ENCODE measurements around the gene AMMECR1L. TPM values are rescaled to one million over a fixed set of nuclear protein-coding genes. Genes with fewer than 3 reads are reported as not detected.
"Not testable (repeated sequence)": the region's sequence is repeated elsewhere in the genome, so short reads cannot be mapped to it uniquely, and the experiment has no call there.

The AMMECR1L gene
- total RNA-seq, 5 donors from 2014 or later (not counting 1 experiment from before 2014, with no cell fraction given), result 10.2 to 18.1 (median 15.0) TPM

DNA sequence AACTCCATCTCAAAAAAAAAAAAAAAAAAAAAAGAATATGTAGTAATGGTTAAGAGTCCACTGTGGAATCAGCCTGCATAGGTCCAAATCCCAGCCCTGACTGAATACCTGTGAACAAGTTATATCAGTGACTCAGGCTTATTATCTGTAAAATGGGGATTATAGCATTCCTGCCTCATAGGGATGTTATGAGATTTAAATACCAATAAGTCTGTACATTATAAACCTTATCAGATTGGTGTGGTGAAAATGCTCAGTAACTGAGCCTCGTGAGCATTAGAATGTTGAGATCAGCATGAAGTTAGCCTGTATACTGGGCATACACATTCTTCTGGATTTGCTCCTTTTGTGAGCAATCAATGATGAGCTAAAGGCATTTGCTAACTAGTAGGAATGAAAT, 3.0 kb upstream of the AMMECR1L start:
- POLR2A ChIA-PET, result interaction anchor here in 1 of 2 donors (0.6 kb wide), 1 partner anchor 186 kb away, joined by 3 read pairs; no protein-coding TSS in a partner anchor
- 100% methylated on average over 1 of the region's 1 CpG for WGBS (ENCODE audit: insufficient coverage)
- no peak overlapping the region for H3K27ac ChIP-seq (ENCODE audit: low read length)
- H3K4me3 Mint-ChIP-seq, result no peak overlapping the region
- peaks cover 2% of the 10 kb centered on the region for H3K36me3 Mint-ChIP-seq
- no peaks in the 10 kb centered on the region for H3K27me3 ChIP-seq (replicated peaks in 1 of 2; ENCODE audit: control insufficient read depth in 2 of 2, extremely low read depth in 1 of 2, insufficient read depth in 2 of 2, low read length in 1 of 2)
- H3K36me3 ChIP-seq (ENCODE audit: control insufficient read depth in 2 of 2, extremely low read depth in 1 of 2, insufficient read depth in 1 of 2, low read length in 1 of 2), result no peaks in the 10 kb centered on the region
- peaks cover 33 to 36% (median 34%) of the 10 kb centered on the region in 3 donors for H3K4me1 Mint-ChIP-seq
- no peaks in the 10 kb centered on the region for H3K27me3 Mint-ChIP-seq
- H3K9me3 ChIP-seq, result no peaks in the 10 kb centered on the region
- no peak overlapping the region for H3K4me3 ChIP-seq (ENCODE audit: control insufficient read depth in 1 of 2, extremely low read depth in 1 of 2, low read length in 1 of 2)
- peak overlapping the region in 1 of 2 donors; percentile 39 for H3K27ac Mint-ChIP-seq
- H3K4me1 ChIP-seq (ENCODE audit: control insufficient read depth in 1 of 2, extremely low read depth in 1 of 2, insufficient read depth in 2 of 2, low read length in 2 of 2), result peaks cover 18 to 20% of the 10 kb centered on the region in 2 experiments
- DNase-seq (no peak), ATAC-seq (replicated peaks in 1 of 4) (no peak)
- CTCF ChIA-PET, result interaction anchor here (0.7 kb wide), 2 partner anchors 10 to 361 kb away, joined by 3 to 8 read pairs; no protein-coding TSS in a partner anchor
- no peaks in the 10 kb centered on the region for H3K9me3 Mint-ChIP-seq

DNA sequence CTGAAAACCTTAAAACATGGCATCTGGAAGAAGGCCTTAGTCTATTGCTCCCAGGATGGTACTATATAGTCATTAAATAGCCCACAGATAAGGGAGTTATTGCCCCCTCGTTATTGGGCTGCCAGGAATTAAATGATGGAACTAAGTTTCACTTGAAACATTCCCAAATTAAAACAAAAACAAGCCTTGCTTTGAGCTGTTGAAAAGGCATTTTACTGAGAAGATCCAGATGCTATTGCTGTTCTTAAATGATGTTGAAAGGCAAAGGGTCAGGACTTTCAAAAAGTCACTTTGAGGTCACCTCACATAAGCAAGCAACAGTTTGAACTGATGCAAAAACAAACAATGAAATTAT, 2.0 kb upstream of the AMMECR1L start:
- CTCF ChIA-PET, result no interaction called here
- no peaks in the 10 kb centered on the region for H3K27me3 Mint-ChIP-seq
- Histone ChIP-seq H3K9me3 (no peaks in the 10 kb centered on the region), H3K27me3 (replicated peaks in 1 of 2; ENCODE audit: control insufficient read depth in 2 of 2, extremely low read depth in 1 of 2, insufficient read depth in 2 of 2, low read length in 1 of 2) (no peaks in the 10 kb centered on the region), H3K4me1 (ENCODE audit: control insufficient read depth in 1 of 2, extremely low read depth in 1 of 2, insufficient read depth in 2 of 2, low read length in 2 of 2) (peaks cover 18 to 20% of the 10 kb centered on the region in 2 experiments), H3K4me3 (ENCODE audit: control insufficient read depth in 1 of 2, extremely low read depth in 1 of 2, low read length in 1 of 2) (no peak overlapping the region), H3K36me3 (ENCODE audit: control insufficient read depth in 2 of 2, extremely low read depth in 1 of 2, insufficient read depth in 1 of 2, low read length in 1 of 2) (no peaks in the 10 kb centered on the region), H3K27ac (ENCODE audit: low read length) (no peak overlapping the region)
- DNase-seq (no peak), ATAC-seq (replicated peaks in 1 of 4) (no peak)
- WGBS (ENCODE audit: insufficient coverage), result no CpG with 5 or more reads among the region's 1 CpG
- no peaks in the 10 kb centered on the region for H3K9me3 Mint-ChIP-seq
- peak overlapping the region; percentile 82 to 83 (median 82) for H3K4me3 Mint-ChIP-seq
- POLR2A ChIA-PET, result no interaction called here
- peak overlapping the region; percentile 12 to 89 for H3K27ac Mint-ChIP-seq
- H3K4me1 Mint-ChIP-seq, result peaks cover 40 to 44% (median 42%) of the 10 kb centered on the region in 3 donors
- peaks cover 7% of the 10 kb centered on the region for H3K36me3 Mint-ChIP-seq

DNA sequence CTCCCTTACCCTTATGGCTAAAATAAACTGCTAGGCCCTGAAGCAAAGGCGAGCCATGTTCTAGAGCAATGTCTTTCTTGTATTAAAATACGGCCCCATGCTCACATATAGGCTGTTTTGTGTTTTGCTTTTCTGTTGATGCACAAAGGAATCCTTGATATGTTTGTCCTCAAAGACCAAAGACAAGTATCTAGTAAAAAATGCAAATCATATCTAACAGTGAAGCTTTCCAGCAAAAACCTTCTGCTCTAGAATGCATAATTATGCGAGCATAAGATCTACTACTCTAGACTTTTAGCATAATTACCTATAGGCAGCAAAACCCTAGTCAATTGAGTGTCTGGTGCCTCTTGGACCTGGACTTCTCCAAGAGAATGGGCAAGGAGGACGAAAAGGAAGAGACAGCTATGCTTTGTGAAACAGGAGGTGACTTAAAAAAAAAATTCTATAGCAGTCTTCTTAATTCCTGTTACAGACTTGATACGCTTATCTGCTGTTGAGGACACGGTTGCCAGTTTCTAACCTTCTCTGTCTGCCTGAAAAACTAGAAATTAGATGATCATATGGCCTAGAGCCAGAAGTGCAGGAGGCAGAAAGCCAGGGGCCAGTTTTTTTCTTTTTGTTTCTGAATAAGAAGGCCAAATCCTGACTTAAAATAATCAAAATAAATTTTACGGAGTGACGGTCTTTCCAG, 1.5 kb upstream of the AMMECR1L start:
- Histone ChIP-seq H3K36me3 (ENCODE audit: control insufficient read depth in 2 of 2, extremely low read depth in 1 of 2, insufficient read depth in 1 of 2, low read length in 1 of 2) (peaks cover 0 to 2% of the 10 kb centered on the region in 2 donors), H3K27me3 (replicated peaks in 1 of 2; ENCODE audit: control insufficient read depth in 2 of 2, extremely low read depth in 1 of 2, insufficient read depth in 2 of 2, low read length in 1 of 2) (no peaks in the 10 kb centered on the region), H3K4me3 (ENCODE audit: control insufficient read depth in 1 of 2, extremely low read depth in 1 of 2, low read length in 1 of 2) (peak overlapping the region in 1 of 2 donors; percentile 54), H3K9me3 (no peaks in the 10 kb centered on the region), H3K4me1 (ENCODE audit: control insufficient read depth in 1 of 2, extremely low read depth in 1 of 2, insufficient read depth in 2 of 2, low read length in 2 of 2) (peaks cover 18 to 20% of the 10 kb centered on the region in 2 experiments), H3K27ac (ENCODE audit: low read length) (peak overlapping the region; percentile 54)
- no peaks in the 10 kb centered on the region for H3K9me3 Mint-ChIP-seq
- peaks cover 44 to 48% (median 45%) of the 10 kb centered on the region in 3 donors for H3K4me1 Mint-ChIP-seq
- peaks cover 7% of the 10 kb centered on the region for H3K36me3 Mint-ChIP-seq
- peak overlapping the region; percentile 82 to 83 (median 82) for H3K4me3 Mint-ChIP-seq
- ChIA-PET CTCF (no interaction called here), POLR2A (no interaction called here)
- DNase-seq, result no peak
- H3K27ac Mint-ChIP-seq, result peak overlapping the region; percentile 89 to 90
- ATAC-seq (replicated peaks in 1 of 4), result no peak
- WGBS (ENCODE audit: insufficient coverage), result 100% methylated on average over 2 of the region's 8 CpGs
- no peaks in the 10 kb centered on the region for H3K27me3 Mint-ChIP-seq

DNA sequence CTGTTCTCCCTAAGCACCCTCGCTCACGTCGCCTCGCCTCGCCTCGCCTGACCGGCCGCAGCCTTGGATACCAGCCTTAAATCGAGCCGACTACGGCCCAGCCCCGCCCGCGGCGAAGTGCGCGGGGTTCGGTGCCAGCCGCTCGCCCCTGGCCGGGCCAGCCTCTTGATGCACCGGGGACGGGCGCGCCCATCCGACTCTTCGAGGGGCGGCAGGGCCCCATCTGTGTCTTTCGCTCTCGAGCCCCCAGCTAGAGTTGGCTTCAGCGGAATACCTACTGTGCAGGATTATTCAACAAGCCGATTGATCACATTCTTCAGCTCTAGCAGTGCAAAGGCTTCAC, 808 bp upstream of the AMMECR1L start:
- H3K27me3 Mint-ChIP-seq; CTCF ChIA-PET; H3K9me3 Mint-ChIP-seq; H3K9me3 ChIP-seq; POLR2A ChIA-PET; H3K27me3 ChIP-seq (replicated peaks in 1 of 2; ENCODE audit: control insufficient read depth in 2 of 2, extremely low read depth in 1 of 2, insufficient read depth in 2 of 2, low read length in 1 of 2); H3K36me3 ChIP-seq (ENCODE audit: control insufficient read depth in 2 of 2, extremely low read depth in 1 of 2, insufficient read depth in 1 of 2, low read length in 1 of 2): not testable (repeated sequence)
- peaks cover 18 to 20% of the 10 kb centered on the region in 2 experiments for H3K4me1 ChIP-seq (ENCODE audit: control insufficient read depth in 1 of 2, extremely low read depth in 1 of 2, insufficient read depth in 2 of 2, low read length in 2 of 2)
- H3K36me3 Mint-ChIP-seq, result peaks cover 12% of the 10 kb centered on the region
- peak in 1 of 35 experiments; percentile 28 for DNase-seq
- 0% methylated on average over 2 of the region's 32 CpGs for WGBS (ENCODE audit: insufficient coverage)
- peak overlapping the region; percentile 51 to 54 for H3K4me3 ChIP-seq (ENCODE audit: control insufficient read depth in 1 of 2, extremely low read depth in 1 of 2, low read length in 1 of 2)
- peaks cover 43 to 54% (median 47%) of the 10 kb centered on the region in 3 donors for H3K4me1 Mint-ChIP-seq
- H3K4me3 Mint-ChIP-seq, result peak overlapping the region; percentile 82 to 83 (median 82)
- H3K27ac ChIP-seq (ENCODE audit: low read length), result peak overlapping the region; percentile 60
- peak; percentile 16 to 17 (median 17) for ATAC-seq (replicated peaks in 1 of 4)
- H3K27ac Mint-ChIP-seq, result peak overlapping the region; percentile 76 to 87

DNA sequence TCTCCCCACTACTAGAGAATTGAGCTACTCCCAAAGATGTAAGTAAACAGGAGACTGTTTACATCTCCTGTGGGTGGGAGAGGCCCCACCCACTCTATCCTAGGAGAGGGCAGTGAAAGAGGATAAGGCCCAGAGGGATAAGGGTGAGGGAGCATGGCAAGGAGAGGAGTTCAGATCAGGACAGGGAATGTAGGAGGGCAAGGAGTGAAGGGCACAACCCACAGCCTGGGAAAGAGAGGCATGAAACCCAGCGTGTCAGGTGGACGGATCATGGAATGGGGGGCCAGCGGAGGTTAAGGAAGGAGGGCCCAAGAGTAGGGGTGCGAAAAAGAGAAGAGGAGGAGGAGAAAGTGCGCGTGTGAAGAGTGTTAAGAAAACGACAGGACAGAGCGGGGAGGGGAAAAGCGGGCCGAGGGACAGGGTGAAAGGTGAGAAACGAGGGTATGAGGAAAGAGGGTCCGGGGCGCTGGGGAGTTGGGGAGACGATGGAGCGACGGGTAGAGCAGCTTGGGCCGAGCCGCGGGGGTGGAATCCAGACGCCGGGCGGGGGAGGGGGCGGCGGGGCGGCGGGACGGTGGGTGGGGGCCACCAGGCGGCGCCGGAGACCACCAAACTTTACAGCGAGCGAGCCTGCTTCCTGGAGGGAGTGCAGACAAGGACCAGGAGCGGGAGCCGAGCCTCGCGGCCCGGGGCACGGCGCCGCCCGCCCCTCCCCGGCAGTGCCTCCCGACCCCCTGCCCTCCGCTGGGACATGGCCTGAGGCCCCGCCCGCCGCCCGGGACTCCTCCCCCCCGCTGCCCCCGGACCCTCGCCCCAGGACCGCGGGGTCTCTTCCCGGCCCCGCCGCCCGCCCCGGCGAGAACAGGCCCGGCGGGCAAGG, 655 bp downstream of the AMMECR1L start:
- CTCF ChIA-PET, result interaction anchor here (1.0 to 1.4 kb wide), 2 partner anchors 26 to 352 kb away, joined by 3 read pairs; no protein-coding TSS in a partner anchor
- Mint-ChIP-seq H3K36me3 (peaks cover 12% of the 10 kb centered on the region), H3K4me3 (peak overlapping the region; percentile 83 to 91 (median 88)), H3K27ac (peak overlapping the region; percentile 43 to 80), H3K4me1 (peaks cover 52 to 66% (median 59%) of the 10 kb centered on the region in 3 donors)
- DNase-seq, result peak in 32 of 35 experiments; percentile 6 to 56 (median 22)
- H3K4me1 ChIP-seq (ENCODE audit: control insufficient read depth in 1 of 2, extremely low read depth in 1 of 2, insufficient read depth in 2 of 2, low read length in 2 of 2), result peaks cover 18 to 20% of the 10 kb centered on the region in 2 experiments
- not testable (repeated sequence) for H3K27me3 ChIP-seq (replicated peaks in 1 of 2; ENCODE audit: control insufficient read depth in 2 of 2, extremely low read depth in 1 of 2, insufficient read depth in 2 of 2, low read length in 1 of 2); H3K27ac ChIP-seq (ENCODE audit: low read length); H3K9me3 ChIP-seq; H3K27me3 Mint-ChIP-seq; H3K9me3 Mint-ChIP-seq
- peak; percentile 8 to 12 (median 10) for ATAC-seq (replicated peaks in 1 of 4)
- POLR2A ChIA-PET, result interaction anchor here in 1 of 2 donors (0.6 kb wide), 2 partner anchors 83 to 143 kb away, joined by 3 to 10 read pairs; no protein-coding TSS in a partner anchor
- 2% methylated on average over 6 of the region's 61 CpGs for WGBS (ENCODE audit: insufficient coverage)
- H3K4me3 ChIP-seq (ENCODE audit: control insufficient read depth in 1 of 2, extremely low read depth in 1 of 2, low read length in 1 of 2), result peak overlapping the region; percentile 23 to 27
- H3K36me3 ChIP-seq (ENCODE audit: control insufficient read depth in 2 of 2, extremely low read depth in 1 of 2, insufficient read depth in 1 of 2, low read length in 1 of 2), result peaks cover 0 to 13% of the 10 kb centered on the region in 2 donors

DNA sequence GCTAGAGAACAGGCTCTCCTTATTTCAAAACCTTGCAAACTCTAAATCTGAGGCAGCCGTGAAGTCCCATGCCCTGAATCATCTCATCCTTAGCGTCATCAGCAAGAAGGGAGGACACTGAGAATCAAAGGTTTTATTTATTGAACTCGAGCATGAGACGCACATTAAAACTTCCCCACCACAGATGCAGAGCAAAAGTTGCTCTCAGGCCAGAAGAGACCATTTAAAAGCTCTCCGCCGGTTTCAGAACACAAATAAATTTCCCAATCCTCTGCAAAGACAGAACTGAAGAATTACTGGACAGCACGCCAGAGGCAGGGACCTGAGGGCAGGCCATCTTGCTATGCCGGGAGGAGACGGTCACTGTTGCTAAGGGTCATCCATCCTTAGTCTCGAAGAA, 1.3 kb downstream of the AMMECR1L start:
- ChIA-PET CTCF (interaction anchor here (0.7 to 1.4 kb wide), 3 partner anchors 25 to 352 kb away, joined by 3 read pairs; no protein-coding TSS in a partner anchor), POLR2A (interaction anchor here (0.6 kb wide), 2 partner anchors 144 to 204 kb away, joined by 3 read pairs; no protein-coding TSS in a partner anchor)
- H3K27ac ChIP-seq (ENCODE audit: low read length), result no peak overlapping the region
- no peaks in the 10 kb centered on the region for H3K9me3 ChIP-seq
- Mint-ChIP-seq H3K27me3 (no peaks in the 10 kb centered on the region), H3K27ac (peak overlapping the region; percentile 43 to 80), H3K4me1 (peaks cover 58 to 72% (median 65%) of the 10 kb centered on the region in 3 donors), H3K9me3 (no peaks in the 10 kb centered on the region), H3K36me3 (peaks cover 12% of the 10 kb centered on the region), H3K4me3 (peak overlapping the region; percentile 83 to 91 (median 88))
- peaks cover 18 to 20% of the 10 kb centered on the region in 2 experiments for H3K4me1 ChIP-seq (ENCODE audit: control insufficient read depth in 1 of 2, extremely low read depth in 1 of 2, insufficient read depth in 2 of 2, low read length in 2 of 2)
- no peak for DNase-seq
- peak overlapping the region; percentile 23 to 27 for H3K4me3 ChIP-seq (ENCODE audit: control insufficient read depth in 1 of 2, extremely low read depth in 1 of 2, low read length in 1 of 2)
- H3K27me3 ChIP-seq (replicated peaks in 1 of 2; ENCODE audit: control insufficient read depth in 2 of 2, extremely low read depth in 1 of 2, insufficient read depth in 2 of 2, low read length in 1 of 2), result no peaks in the 10 kb centered on the region
- H3K36me3 ChIP-seq (ENCODE audit: control insufficient read depth in 2 of 2, extremely low read depth in 1 of 2, insufficient read depth in 1 of 2, low read length in 1 of 2), result peaks cover 0 to 18% of the 10 kb centered on the region in 2 donors
- ATAC-seq (replicated peaks in 1 of 4), result no peak
- WGBS (ENCODE audit: insufficient coverage), result 54% methylated on average over 6 of the region's 10 CpGs
